GM18873 (cell line): ENCODE results near the gene PPID.
"Not testable (repeated sequence)": the region's sequence is repeated elsewhere in the genome, so short reads cannot be mapped to it uniquely, and the experiment has no call there.

Source experiments
- ATAC-seq: cut with Tn5 transposase; IDR thresholded peaks from one replicate; pipeline ENCODE4 v1.9.1; 2021; ENCODE audit warnings: mild to moderate bottlenecking, moderate library complexity, moderate number of reproducible peaks; ENCODE audit not compliant: unreplicated experiment, low FRiP score

PPID gene

GRCh38 chr4:158670975-158671664, 52.1 kb downstream of the PPID start:
- peak; percentile 24 for ATAC-seq

GRCh38 chr4:158669310-158669709, 53.9 kb downstream of the PPID start:
- no peak for ATAC-seq

- no peak for ATAC-seq
Measured at GRCh38 chr4:158667651-158668198, 55.5 kb downstream of the PPID start.

- ATAC-seq, result no peak
Measured at GRCh38 chr4:158666892-158667291, 56.3 kb downstream of the PPID start.

- no peak for ATAC-seq
Measured at GRCh38 chr4:158664806-158665205, 58.4 kb downstream of the PPID start.

- not testable (repeated sequence) for ATAC-seq
Measured at GRCh38 chr4:158663707-158664625, 59.2 kb downstream of the PPID start.

- not testable (repeated sequence) for ATAC-seq
Measured at GRCh38 chr4:158663255-158663654, 59.9 kb downstream of the PPID start.
